Measurements from ENCODE around the gene CAMTA1.

Gene CAMTA1

DNA sequence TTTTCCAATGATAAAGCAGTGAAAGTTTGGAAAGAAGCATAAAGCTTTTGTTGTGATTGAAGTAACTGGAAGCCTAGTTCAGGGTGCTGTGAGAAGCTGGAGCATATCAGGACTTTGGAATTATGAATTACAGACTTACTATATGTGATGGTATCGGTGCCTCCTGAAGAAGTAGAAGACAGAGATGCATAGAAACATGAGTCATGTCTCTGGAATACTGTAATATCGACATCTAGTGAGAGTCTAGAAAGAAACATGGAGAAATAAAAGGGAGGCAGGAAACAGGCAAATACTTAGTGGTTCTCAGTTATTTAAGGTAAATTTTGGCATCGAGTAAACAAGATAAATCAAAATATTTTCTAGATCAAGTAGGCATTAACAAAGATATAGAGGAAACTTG is 103.0 kb downstream of the CAMTA1 start:
- no peak overlapping the region for H3K4me3 ChIP-seq (ENCODE audit: control insufficient read depth, low read depth, low read length)
- no peak for TF ChIP-seq CTCF (IDR thresholded peaks at IDR 0.05; ENCODE audit: control insufficient read depth, insufficient read depth, low read depth, low read length, missing control alignments)
- DNase-seq (ENCODE audit: low read depth), result no peak

DNA sequence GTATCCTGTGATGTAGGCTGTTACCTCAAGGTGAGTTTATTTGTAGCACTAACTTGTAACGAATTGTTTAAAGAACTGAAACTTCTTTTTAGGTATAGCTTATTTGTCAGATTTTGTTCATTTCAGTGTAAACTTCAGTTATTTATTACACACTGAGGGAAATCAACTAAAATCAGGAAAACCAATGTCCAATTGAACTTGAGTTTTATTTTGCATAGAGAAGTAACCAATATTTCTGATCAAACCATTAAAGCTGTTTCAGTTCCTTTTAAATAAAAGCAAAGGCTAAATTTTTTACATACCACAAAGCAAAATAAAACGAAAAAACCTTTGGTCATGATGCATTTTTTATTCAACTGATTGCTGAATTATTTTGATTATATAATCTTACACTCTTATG is 103.6 kb downstream of the CAMTA1 start:
- DNase-seq (ENCODE audit: low read depth), result no peak
- no peak for TF ChIP-seq CTCF (IDR thresholded peaks at IDR 0.05; ENCODE audit: control insufficient read depth, insufficient read depth, low read depth, low read length, missing control alignments)
- no peak overlapping the region for H3K4me3 ChIP-seq (ENCODE audit: control insufficient read depth, low read depth, low read length)

DNA sequence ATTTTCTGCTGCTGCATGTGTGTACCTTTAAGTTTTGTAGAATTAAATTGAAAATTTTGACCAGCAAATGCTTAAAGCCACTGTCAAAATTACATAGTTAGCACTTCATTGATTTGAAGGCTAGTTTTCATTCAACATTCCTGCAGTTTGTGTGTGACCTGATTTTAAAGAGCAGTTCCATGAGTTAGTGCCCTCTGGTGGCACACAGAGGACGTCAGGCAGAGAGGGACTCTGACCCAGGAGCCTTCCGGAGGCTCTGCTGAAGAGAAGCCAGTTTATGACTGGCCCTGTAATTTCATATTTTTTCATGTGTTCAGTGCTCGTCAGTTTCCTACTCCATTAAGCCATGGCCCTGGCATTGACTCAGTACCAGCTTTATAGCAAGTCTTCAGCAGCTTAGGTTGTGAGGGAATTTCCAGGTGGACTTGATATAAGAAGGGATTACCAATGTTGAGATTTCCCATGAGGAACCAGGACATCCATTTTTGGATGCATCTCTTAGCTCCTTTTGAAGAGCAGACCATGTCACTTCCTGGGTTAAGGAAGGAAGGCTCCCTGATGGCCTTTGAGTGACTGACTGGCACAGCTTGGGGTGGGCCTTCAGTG is 104.7 kb downstream of the CAMTA1 start:
- peak; percentile 89 for TF ChIP-seq CTCF (IDR thresholded peaks at IDR 0.05; ENCODE audit: control insufficient read depth, insufficient read depth, low read depth, low read length, missing control alignments)
- DNase-seq (ENCODE audit: low read depth), result peak; percentile 11
- no peak overlapping the region for H3K4me3 ChIP-seq (ENCODE audit: control insufficient read depth, low read depth, low read length)

GRCh38 chr1:6890686-6891085 is 105.4 kb downstream of the CAMTA1 start:
- no peak overlapping the region for H3K4me3 ChIP-seq (ENCODE audit: control insufficient read depth, low read depth, low read length)
- no peak for TF ChIP-seq CTCF (IDR thresholded peaks at IDR 0.05; ENCODE audit: control insufficient read depth, insufficient read depth, low read depth, low read length, missing control alignments)
- DNase-seq (ENCODE audit: low read depth), result no peak

DNA sequence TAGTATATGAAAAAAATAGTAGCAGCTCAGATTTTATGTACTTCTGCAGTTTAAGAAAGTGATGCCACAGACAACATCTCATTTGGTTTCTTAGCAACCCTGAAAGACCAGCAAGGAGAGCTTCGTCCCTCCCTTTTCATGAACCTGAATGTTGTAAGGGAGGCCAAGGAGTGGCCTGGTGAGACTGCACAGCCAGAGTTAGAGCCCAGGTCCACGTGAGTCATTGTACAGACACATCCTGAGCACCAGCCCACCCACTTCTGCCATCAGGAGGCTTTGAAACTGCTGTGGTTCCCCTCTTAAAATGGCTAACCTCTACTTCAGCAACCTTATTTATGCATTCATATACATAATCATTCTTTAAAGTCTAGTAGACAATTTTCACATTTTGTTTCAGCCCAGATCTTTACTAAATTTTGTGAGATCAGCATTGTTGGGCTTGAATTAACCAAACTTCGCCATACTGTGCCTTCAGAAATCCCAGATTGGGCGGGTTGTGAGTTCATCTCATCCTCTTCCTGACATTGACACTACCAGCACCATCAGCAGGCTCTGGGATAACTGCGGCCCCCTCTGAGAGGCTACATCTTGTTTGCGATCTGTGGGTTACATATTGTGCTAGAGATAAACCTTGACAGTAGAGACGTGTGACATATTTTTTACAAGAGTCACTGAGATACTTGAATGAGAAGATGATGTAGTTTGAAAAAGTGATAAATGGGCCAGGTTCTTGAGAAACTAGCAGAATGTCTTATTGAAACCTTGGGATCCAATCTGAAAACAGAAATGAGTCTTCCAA is 106.7 kb downstream of the CAMTA1 start:
- no peak overlapping the region for H3K4me3 ChIP-seq (ENCODE audit: control insufficient read depth, low read depth, low read length)
- no peak for DNase-seq (ENCODE audit: low read depth)
- no peak for TF ChIP-seq CTCF (IDR thresholded peaks at IDR 0.05; ENCODE audit: control insufficient read depth, insufficient read depth, low read depth, low read length, missing control alignments)

DNA sequence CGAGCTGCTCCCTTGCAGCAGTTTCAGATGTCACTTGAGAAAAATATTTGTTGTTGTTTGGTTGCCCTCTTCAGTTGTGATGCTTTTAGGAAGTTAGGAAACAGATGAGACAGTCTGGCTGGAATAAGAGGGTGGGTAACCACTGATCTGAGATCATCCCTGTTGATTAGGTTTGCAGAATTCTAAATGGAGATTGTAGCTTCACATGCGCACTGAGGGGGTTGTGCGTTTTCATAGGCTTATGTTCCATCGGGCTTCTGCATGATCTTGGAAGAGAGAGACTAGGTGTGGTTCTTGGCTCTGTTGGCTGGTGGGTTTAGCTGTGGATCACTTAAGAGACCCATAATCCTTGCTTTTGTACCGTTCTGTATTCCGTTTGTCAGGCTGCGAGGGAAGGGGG is 108.1 kb downstream of the CAMTA1 start:
- TF ChIP-seq CTCF (IDR thresholded peaks at IDR 0.05; ENCODE audit: control insufficient read depth, insufficient read depth, low read depth, low read length, missing control alignments), result no peak
- no peak for DNase-seq (ENCODE audit: low read depth)
- no peak overlapping the region for H3K4me3 ChIP-seq (ENCODE audit: control insufficient read depth, low read depth, low read length)

Measured in AG09309 (cell line).